MG63 (cell line): ENCODE data around the gene WNT3A. TPM values are rescaled to one million over a fixed set of nuclear protein-coding genes. Genes with fewer than 3 reads are reported as not detected.

ENCODE experiments used
- DNase-seq: peaks from one replicate; pipeline ENCODE4 v3.0.0-alpha.2; 2020
- H3K27me3 ChIP-seq: fragments of 250-450 bp; sonication (Bioruptor Pico); 2 replicates; pipeline ENCODE4 v1.5.1; 2020; ENCODE audit warnings: mild to moderate bottlenecking, moderate library complexity
- H3K36me3 ChIP-seq: fragments of 250-450 bp; sonication (Bioruptor Pico); 2 replicates; pipeline ENCODE4 v1.5.1; 2020; ENCODE audit warnings: mild to moderate bottlenecking, moderate library complexity
- H3K4me3 ChIP-seq: fragments of 250-450 bp; sonication (Bioruptor Pico); 2 replicates; pipeline ENCODE4 v1.5.1; 2020; ENCODE audit warnings: mild to moderate bottlenecking, moderate library complexity
- H3K9me3 ChIP-seq: fragments of 250-450 bp; sonication (Bioruptor Pico); 2 replicates; pipeline ENCODE4 v1.5.1; 2020; ENCODE audit warnings: mild to moderate bottlenecking, moderate library complexity
- total RNA-seq: library from RNA; depleted of rRNA; stranded (reverse); fragments of >200 nt; shearing (Covaris generic); gene quantifications from 2 replicates; pipeline ENCODE4 v1.2.3, GENCODE V29; 2014; ENCODE audit warnings: low replicate concordance

Gene WNT3A
- total RNA-seq, 1 experiment from 2014 or later, result not detected

GRCh38 chr1:228037401-228038386 is 30.9 kb downstream of the WNT3A start:
- Histone ChIP-seq H3K4me3 (no peak overlapping the region), H3K36me3 (no peaks in the 10 kb centered on the region), H3K27me3 (no peaks in the 10 kb centered on the region; the same call in 1 of the 2 replicates), H3K9me3 (no peaks in the 10 kb centered on the region)
- no peak for DNase-seq

DNA sequence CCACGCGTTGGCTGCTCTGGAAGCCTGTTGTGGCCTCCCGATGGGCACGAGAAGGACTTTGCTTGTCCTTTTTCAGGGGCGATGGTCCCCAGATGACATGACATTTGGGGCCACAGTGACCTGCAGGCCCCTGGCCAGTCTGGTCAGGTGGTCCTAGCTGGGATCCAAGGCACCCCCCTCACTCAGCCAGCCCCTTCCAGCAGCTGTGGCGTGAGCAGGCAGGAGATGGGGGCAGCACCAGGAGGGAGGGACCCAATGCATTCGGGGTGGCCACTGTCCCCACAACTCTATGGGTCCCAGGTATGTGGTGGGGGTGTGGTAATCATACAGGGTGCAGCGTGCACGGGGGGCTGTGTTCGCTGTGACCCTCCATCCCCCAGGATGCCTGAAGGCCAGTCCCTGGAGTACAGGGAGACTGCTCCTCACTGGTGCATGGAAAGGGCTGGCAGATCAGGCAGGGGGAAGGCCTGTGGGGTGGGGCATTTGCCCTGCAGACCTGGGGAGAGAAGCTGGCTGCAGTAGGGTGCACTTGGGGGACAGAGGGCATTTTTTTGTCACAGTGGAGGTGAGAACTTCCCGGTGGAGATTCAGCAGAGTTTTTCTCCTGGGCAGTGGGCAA is 31.7 kb downstream of the WNT3A start:
- DNase-seq, result no peak

DNA sequence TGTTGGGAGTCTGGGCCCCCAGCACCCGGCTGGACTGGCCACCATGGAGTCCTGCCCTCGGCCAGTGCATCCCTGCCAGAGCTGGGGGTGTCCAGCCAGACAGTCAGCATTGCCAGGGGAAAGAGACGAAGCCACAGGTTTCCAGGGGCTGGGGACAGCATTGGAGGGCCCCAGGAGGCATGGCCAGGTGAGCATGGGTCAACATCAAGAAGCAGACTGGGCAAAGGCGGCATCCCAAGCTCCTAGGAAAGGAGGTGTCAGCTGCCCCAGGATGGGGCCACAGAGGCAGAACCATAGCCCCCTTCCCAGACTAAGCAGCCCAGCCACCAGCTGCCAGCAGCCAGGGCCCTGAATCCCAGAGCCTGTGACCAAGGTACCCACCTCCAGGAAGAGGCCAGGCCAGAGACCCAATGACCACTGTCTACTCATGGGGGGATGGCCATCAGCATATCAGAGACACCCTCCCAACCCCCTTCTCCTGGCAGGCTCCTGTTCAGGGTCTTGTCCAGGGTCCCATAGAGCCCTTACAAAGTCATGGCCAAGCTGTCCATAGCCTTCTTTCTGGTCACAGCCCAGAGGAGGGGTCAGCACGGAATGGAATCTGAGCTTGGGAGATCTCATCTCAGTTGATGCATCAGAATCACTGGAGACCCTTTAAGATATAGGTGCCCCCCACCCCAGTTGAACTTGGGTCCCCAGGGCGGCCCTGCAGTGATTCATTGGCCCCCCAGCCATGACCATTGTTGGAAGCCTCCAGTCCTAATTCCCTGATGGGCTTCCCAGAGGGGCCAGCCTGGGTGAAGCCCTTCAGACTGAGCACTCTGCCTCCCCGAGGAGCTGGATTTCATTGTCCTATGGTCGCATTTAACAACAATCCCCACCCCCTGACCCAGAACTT is 32.5 kb downstream of the WNT3A start:
- Histone ChIP-seq H3K4me3 (no peak overlapping the region), H3K36me3 (no peaks in the 10 kb centered on the region), H3K9me3 (no peaks in the 10 kb centered on the region), H3K27me3 (no peaks in the 10 kb centered on the region; the same call in 1 of the 2 replicates)
- no peak for DNase-seq

More for the DNA sequence above, 31.7 kb downstream of the WNT3A start:
- no peaks in the 10 kb centered on the region for H3K36me3 ChIP-seq
- H3K9me3 ChIP-seq, result no peaks in the 10 kb centered on the region
- no peak overlapping the region for H3K4me3 ChIP-seq
- no peaks in the 10 kb centered on the region; the same call in 1 of the 2 replicates for H3K27me3 ChIP-seq

DNA sequence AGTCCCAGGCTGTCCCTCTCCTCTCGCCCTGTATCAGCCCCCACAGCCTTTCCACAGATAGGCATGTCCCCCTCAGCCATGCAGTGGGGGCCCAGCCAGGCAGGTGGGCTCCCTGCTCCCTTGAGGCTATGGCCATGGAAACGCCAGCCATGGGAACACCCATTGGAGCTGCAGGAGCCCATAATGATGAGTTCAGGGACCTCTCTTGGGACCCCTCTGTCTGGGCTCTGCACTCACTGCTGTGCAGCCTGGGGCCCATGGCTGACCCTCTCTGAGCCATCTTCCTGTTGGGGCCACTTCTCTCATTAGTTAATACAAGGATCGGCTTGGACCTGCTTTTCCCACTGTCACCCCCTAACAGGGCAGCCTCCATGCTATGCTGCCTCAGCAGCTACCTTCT is 33.2 kb downstream of the WNT3A start:
- no peak for DNase-seq

GRCh38 chr1:228041316-228041715 is 34.5 kb downstream of the WNT3A start:
- DNase-seq, result no peak
- H3K27me3 ChIP-seq, result peaks cover 3% of the 10 kb centered on the region; the same call in 1 of the 2 replicates
- H3K9me3 ChIP-seq, result no peaks in the 10 kb centered on the region
- no peaks in the 10 kb centered on the region for H3K36me3 ChIP-seq
- H3K4me3 ChIP-seq, result no peak overlapping the region

More for the DNA sequence above, 33.2 kb downstream of the WNT3A start:
- Histone ChIP-seq H3K36me3 (no peaks in the 10 kb centered on the region), H3K4me3 (no peak overlapping the region), H3K9me3 (no peaks in the 10 kb centered on the region), H3K27me3 (peaks cover 3% of the 10 kb centered on the region; the same call in 1 of the 2 replicates)

DNA sequence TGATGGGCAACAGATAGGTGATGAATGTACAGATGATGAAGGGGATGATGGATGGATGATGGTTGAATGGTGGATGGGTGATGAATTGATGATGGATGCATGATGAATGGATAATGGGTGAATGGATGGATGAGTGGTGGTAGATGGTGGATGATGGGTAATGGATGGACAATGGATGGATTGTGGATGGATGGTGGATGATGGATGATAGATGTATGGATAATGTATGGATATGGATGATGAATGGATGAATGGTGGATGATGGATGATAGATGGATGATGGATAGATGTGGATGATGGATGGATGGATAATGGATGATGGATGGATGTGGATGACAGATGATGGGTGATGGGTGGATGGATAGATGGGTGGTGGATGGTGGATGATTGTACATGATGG is 35.7 kb downstream of the WNT3A start:
- Histone ChIP-seq H3K36me3 (no peaks in the 10 kb centered on the region), H3K27me3 (peaks cover 3% of the 10 kb centered on the region; the same call in 1 of the 2 replicates), H3K4me3 (no peak overlapping the region), H3K9me3 (no peaks in the 10 kb centered on the region)
- DNase-seq, result no peak

- Histone ChIP-seq H3K4me3 (no peak overlapping the region), H3K9me3 (no peaks in the 10 kb centered on the region), H3K27me3 (peaks cover 3% of the 10 kb centered on the region; the same call in 1 of the 2 replicates), H3K36me3 (no peaks in the 10 kb centered on the region)
- peak; percentile 39 for DNase-seq
These were observed 36.6 kb downstream of the WNT3A start for GRCh38 chr1:228043281-228043848.

GRCh38 chr1:228044961-228045360 is 38.2 kb downstream of the WNT3A start:
- no peaks in the 10 kb centered on the region for H3K9me3 ChIP-seq
- DNase-seq, result no peak
- no peaks in the 10 kb centered on the region for H3K36me3 ChIP-seq
- H3K27me3 ChIP-seq, result peaks cover 3% of the 10 kb centered on the region; the same call in 1 of the 2 replicates
- H3K4me3 ChIP-seq, result no peak overlapping the region

GRCh38 chr1:228045405-228045804 is 38.6 kb downstream of the WNT3A start:
- peaks cover 3% of the 10 kb centered on the region; the same call in 1 of the 2 replicates for H3K27me3 ChIP-seq
- no peaks in the 10 kb centered on the region for H3K36me3 ChIP-seq
- H3K4me3 ChIP-seq, result no peak overlapping the region
- no peak for DNase-seq
- no peaks in the 10 kb centered on the region for H3K9me3 ChIP-seq

GRCh38 chr1:228045871-228046270 is 39.1 kb downstream of the WNT3A start:
- H3K27me3 ChIP-seq, result peaks cover 3% of the 10 kb centered on the region; the same call in 1 of the 2 replicates
- no peaks in the 10 kb centered on the region for H3K36me3 ChIP-seq
- H3K9me3 ChIP-seq, result no peaks in the 10 kb centered on the region
- DNase-seq, result no peak
- no peak overlapping the region for H3K4me3 ChIP-seq

GRCh38 chr1:228046421-228047182 is 39.8 kb downstream of the WNT3A start:
- no peak for DNase-seq
- H3K4me3 ChIP-seq, result no peak overlapping the region
- 0 out of 2 replicates have a peak, but pooled peaks cover 3% of the 10 kb centered on the region for H3K27me3 ChIP-seq
- no peaks in the 10 kb centered on the region for H3K36me3 ChIP-seq
- no peaks in the 10 kb centered on the region for H3K9me3 ChIP-seq

- H3K27me3 ChIP-seq, result peaks cover 3% of the 10 kb centered on the region; the same call in 1 of the 2 replicates
- H3K36me3 ChIP-seq, result no peaks in the 10 kb centered on the region
- H3K4me3 ChIP-seq, result no peak overlapping the region
- H3K9me3 ChIP-seq, result no peaks in the 10 kb centered on the region
- DNase-seq, result no peak
These were observed 40.3 kb downstream of the WNT3A start for GRCh38 chr1:228047183-228047466.

DNA sequence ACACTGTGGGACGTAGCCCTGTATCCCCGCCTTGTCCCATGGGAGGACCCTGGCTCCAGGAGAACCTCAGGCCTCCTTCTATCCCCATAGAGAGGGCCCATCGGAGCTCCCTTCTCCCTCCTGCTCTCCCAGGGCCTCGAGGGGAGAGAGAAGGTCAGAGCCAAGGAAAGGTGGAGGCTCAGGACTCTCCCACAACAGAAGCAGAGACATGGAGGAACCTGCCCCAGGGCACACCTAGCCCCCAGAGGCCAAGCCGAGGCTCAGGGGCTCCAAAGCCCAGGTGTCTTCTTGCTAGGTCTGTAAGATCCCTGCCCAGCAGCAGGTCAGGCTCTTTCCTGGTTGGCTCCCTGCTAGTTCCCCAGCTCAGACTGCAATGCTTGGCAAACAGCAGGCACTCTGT is 41.3 kb downstream of the WNT3A start:
- no peaks in the 10 kb centered on the region for H3K36me3 ChIP-seq
- peaks cover 10% of the 10 kb centered on the region for H3K27me3 ChIP-seq
- no peaks in the 10 kb centered on the region for H3K9me3 ChIP-seq
- no peak overlapping the region for H3K4me3 ChIP-seq
- DNase-seq, result no peak

GRCh38 chr1:228048659-228049298 is 42.0 kb downstream of the WNT3A start:
- no peaks in the 10 kb centered on the region for H3K36me3 ChIP-seq
- no peak for DNase-seq
- peaks cover 15% of the 10 kb centered on the region for H3K27me3 ChIP-seq
- no peak overlapping the region for H3K4me3 ChIP-seq
- H3K9me3 ChIP-seq, result peaks cover 2% of the 10 kb centered on the region; the same call in 1 of the 2 replicates

DNA sequence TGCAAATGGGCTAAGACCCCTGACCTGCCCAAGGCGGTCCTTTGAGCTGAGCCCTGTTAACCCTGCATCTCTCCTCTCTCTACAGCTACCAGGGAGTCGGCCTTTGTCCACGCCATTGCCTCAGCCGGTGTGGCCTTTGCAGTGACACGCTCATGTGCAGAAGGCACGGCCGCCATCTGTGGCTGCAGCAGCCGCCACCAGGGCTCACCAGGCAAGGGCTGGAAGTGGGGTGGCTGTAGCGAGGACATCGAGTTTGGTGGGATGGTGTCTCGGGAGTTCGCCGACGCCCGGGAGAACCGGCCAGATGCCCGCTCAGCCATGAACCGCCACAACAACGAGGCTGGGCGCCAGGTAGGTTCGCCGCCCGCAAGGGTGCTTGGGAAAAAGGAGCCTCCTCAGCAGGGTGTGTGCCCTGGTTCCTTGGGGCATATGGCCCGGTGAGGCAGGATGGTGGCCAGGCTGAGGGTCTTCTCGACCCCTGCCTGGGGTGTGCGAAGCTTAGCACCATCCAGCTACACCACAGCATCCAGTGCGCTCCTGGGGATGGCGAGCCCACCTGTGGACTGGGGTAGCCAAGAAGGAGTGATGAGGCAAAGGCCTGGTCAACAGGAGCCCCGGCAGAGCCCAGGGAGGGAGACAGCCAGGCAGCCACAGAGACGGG is 43.9 kb downstream of the WNT3A start:
- Histone ChIP-seq H3K9me3 (peaks cover 2% of the 10 kb centered on the region; the same call in 1 of the 2 replicates), H3K4me3 (no peak overlapping the region), H3K27me3 (peaks cover 18% of the 10 kb centered on the region), H3K36me3 (no peaks in the 10 kb centered on the region)
- DNase-seq, result no peak
